HL-60 (cell line): Measurements from ENCODE around the gene PGM2L1.
"Not testable (repeated sequence)": the region's sequence is repeated elsewhere in the genome, so short reads cannot be mapped to it uniquely, and the experiment has no call there.

Source experiments
- DNase-seq, 2 experiments: peaks; one replicate each; pipeline ENCODE4 v3.0.0-alpha.2; 2010 to 2020; ENCODE audit warnings: low read depth in 1 of 2, low spot score in 1 of 2
- H3K27ac ChIP-seq: fragments of 250-450 bp; sonication (Bioruptor Pico); replicated peaks from 2 replicates; pipeline ENCODE4 v1.5.1; 2020; ENCODE audit warnings: mild to moderate bottlenecking, moderate library complexity
- H3K27me3 ChIP-seq: fragments of 250-450 bp; sonication (Bioruptor Pico); 2 replicates; pipeline ENCODE4 v1.5.1; 2021; ENCODE audit warnings: mild to moderate bottlenecking, moderate library complexity; ENCODE audit not compliant: insufficient read depth, poor library complexity, severe bottlenecking
- H3K4me3 ChIP-seq: replicated peaks from 2 replicates; pipeline ENCODE4 v1.5.1; 2011; ENCODE audit warnings: mild to moderate bottlenecking, control low read depth, low read length; ENCODE audit not compliant: insufficient read depth
- GABPA ChIP-seq: IDR thresholded peaks from 2 replicates; pipeline ENCODE4 v1.6.1; 2012; ENCODE audit warnings: low read depth
- POLR2AphosphoS5 ChIP-seq: IDR thresholded peaks from 2 replicates; pipeline ENCODE4 v1.6.1; 2012; ENCODE audit warnings: low read depth
- SPI1 ChIP-seq: IDR thresholded peaks from 2 replicates; pipeline ENCODE4 v1.6.1; 2012; ENCODE audit warnings: low read depth, mild to moderate bottlenecking, borderline replicate concordance
- TF ChIP-seq, protein P1 (sequence below): IDR thresholded peaks from one replicate; pipeline ENCODE4 v1.5.1; 2011; ENCODE audit warnings: low read length, control low read depth, inconsistent platforms; ENCODE audit not compliant: insufficient read depth
- TF ChIP-seq, protein P2 (sequence below): IDR thresholded peaks from 2 replicates; pipeline ENCODE4 v1.6.1; 2012; ENCODE audit warnings: low read depth; ENCODE audit not compliant: insufficient replicate concordance

The PGM2L1 gene

DNA sequence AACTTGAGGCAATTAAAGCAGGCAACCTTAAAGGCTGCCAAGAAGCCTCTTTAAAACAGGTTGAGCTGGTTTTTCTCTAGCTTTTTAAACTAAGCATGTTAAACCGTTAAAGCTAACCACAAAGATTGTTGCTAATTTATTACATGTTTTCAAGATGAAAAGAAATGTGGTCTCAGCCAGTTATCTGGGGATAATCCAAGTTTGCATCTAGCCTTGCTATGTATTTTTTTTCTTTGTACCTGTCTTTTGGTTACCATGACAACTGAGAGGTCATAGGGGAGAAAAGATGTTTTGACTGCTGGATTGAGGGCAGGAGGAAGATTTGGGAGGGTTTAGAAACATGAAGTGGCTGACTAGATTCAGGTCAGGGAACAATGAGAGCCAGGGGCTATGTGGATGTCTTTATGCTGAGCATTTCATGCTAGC is 19.2 kb upstream of the PGM2L1 start:
- Histone ChIP-seq H3K4me3 (no peak overlapping the region), H3K27me3 (no peaks in the 10 kb centered on the region), H3K27ac (no peak overlapping the region)
- TF ChIP-seq SPI1 (no peak), POLR2AphosphoS5 (no peak), GABPA (no peak)
- TF ChIP-seq, protein P1, sequence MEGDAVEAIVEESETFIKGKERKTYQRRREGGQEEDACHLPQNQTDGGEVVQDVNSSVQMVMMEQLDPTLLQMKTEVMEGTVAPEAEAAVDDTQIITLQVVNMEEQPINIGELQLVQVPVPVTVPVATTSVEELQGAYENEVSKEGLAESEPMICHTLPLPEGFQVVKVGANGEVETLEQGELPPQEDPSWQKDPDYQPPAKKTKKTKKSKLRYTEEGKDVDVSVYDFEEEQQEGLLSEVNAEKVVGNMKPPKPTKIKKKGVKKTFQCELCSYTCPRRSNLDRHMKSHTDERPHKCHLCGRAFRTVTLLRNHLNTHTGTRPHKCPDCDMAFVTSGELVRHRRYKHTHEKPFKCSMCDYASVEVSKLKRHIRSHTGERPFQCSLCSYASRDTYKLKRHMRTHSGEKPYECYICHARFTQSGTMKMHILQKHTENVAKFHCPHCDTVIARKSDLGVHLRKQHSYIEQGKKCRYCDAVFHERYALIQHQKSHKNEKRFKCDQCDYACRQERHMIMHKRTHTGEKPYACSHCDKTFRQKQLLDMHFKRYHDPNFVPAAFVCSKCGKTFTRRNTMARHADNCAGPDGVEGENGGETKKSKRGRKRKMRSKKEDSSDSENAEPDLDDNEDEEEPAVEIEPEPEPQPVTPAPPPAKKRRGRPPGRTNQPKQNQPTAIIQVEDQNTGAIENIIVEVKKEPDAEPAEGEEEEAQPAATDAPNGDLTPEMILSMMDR = no peak
- TF ChIP-seq, protein P2, sequence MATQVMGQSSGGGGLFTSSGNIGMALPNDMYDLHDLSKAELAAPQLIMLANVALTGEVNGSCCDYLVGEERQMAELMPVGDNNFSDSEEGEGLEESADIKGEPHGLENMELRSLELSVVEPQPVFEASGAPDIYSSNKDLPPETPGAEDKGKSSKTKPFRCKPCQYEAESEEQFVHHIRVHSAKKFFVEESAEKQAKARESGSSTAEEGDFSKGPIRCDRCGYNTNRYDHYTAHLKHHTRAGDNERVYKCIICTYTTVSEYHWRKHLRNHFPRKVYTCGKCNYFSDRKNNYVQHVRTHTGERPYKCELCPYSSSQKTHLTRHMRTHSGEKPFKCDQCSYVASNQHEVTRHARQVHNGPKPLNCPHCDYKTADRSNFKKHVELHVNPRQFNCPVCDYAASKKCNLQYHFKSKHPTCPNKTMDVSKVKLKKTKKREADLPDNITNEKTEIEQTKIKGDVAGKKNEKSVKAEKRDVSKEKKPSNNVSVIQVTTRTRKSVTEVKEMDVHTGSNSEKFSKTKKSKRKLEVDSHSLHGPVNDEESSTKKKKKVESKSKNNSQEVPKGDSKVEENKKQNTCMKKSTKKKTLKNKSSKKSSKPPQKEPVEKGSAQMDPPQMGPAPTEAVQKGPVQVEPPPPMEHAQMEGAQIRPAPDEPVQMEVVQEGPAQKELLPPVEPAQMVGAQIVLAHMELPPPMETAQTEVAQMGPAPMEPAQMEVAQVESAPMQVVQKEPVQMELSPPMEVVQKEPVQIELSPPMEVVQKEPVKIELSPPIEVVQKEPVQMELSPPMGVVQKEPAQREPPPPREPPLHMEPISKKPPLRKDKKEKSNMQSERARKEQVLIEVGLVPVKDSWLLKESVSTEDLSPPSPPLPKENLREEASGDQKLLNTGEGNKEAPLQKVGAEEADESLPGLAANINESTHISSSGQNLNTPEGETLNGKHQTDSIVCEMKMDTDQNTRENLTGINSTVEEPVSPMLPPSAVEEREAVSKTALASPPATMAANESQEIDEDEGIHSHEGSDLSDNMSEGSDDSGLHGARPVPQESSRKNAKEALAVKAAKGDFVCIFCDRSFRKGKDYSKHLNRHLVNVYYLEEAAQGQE = no peak
- DNase-seq = no peak

DNA sequence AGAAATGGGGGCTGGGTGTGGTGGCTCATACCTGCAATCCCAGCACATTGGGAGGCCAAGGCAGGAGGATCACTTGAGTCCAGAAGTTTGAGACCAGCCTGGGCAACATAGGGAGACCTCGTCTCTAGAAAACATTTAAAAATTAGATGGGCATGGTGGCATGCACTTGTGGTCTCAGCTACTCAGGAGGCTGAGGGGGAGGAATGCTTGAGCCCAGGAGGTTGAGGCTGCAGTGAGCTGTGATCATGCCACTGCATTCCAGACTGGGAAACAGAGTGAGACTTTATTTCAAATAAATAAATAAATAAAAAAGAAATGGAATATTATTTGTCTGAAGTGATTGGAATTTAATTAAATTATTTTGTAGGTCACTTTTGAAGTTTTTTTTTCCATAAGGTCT is 18.7 kb upstream of the PGM2L1 start:
- not testable (repeated sequence) for H3K4me3 ChIP-seq, DNase-seq, H3K27ac ChIP-seq, H3K27me3 ChIP-seq

DNA sequence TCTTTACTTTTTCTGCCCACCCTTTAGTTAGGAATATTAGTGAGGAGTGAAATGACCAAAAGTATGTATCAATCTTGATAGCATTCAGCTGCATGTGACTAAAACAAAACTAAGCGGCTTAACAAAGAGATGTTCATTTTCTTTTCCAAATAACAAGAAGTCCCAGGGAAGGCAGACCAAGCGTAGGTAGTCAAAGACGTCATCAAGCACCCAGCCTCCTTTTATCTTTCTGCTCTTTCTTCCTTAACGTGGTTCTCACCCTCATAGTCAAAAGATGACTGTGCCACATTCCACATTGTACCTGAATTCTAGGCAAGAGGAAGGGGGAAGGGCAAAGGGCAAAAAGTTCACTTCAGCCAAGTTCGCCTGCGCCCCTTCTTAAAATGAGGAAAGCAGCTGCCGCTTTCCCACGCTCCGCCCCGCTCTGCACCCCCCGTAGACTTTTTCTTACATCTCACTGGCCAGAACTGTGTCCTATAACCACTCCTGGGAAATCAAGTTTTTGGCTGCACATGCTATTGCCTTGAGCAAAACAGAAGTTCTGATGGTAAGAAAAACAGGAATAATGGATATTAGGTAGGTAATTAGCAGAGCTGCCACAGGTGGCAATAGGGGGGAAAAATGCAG is 14.6 kb upstream of the PGM2L1 start:
- Histone ChIP-seq H3K4me3 (no peak overlapping the region), H3K27me3 (no peaks in the 10 kb centered on the region), H3K27ac (no peak overlapping the region)
- DNase-seq = no peak
- TF ChIP-seq GABPA = no peak
- no peak for TF ChIP-seq POLR2AphosphoS5
- TF ChIP-seq, protein P1 = no peak
- no peak for TF ChIP-seq SPI1

DNA sequence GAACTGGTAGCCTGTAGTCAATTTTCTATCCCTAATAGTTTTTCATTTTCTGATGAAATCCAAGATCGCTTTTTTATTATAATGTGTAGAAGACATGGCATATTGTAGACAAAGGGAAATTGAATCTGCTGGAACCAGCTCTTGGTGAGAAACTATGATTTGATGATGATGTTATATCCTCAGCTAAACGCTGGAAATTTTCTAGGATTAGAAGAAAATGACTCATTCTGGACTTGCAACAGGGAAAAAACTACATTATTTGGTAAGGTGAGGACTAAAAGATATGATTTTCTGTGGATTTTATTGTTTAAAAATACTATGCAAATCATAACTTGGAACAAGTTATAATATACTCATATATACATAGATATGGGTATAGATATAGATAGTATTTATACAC is 14.1 kb upstream of the PGM2L1 start:
- no peak overlapping the region for H3K4me3 ChIP-seq
- TF ChIP-seq, protein P2 = no peak
- TF ChIP-seq, protein P1 = no peak
- TF ChIP-seq SPI1 (no peak), POLR2AphosphoS5 (no peak), GABPA (no peak)
- H3K27ac ChIP-seq = no peak overlapping the region
- no peaks in the 10 kb centered on the region for H3K27me3 ChIP-seq
- no peak for DNase-seq
